IMR-90 (cell line): ENCODE data around the gene CLEC3B. TPM values are rescaled to one million over a fixed set of nuclear protein-coding genes. Genes with fewer than 3 reads are reported as not detected.
"Not testable (repeated sequence)": the region's sequence is repeated elsewhere in the genome, so short reads cannot be mapped to it uniquely, and the experiment has no call there.

Source experiments
- ATAC-seq: fragments of 200-7000 bp; cut with Tn5 transposase; 2 replicates; pipeline ENCODE4 v1.9.1; 2020; ENCODE audit warnings: low read depth, mild to moderate bottlenecking, moderate library complexity
- BruUV-seq: library from RNA; stranded (reverse); fragments of 400-500 nt; replicated peaks from 2 replicates; lab custom pipeline; 2021; lab: Mats Ljungman, UMichigan
- CTCF ChIA-PET: fragments of 300-600 bp; formaldehyde crosslinking; extraction: SDS; loops from one replicate; lab custom pipeline; 2021; ENCODE audit warnings: antibody characterized with exemption; lab: Yijun Ruan, JAX
- POLR2A ChIA-PET: fragments of 300-600 bp; sonication (Branson Sonifier 250); formaldehyde crosslinking; loops from one replicate; lab custom pipeline; 2022; ENCODE audit warnings: antibody characterized with exemption; ENCODE audit not compliant: unreplicated experiment; lab: Charles Lee
- DNase-seq: peaks from one replicate; pipeline ENCODE4 v3.0.0; 2013
- H2AFZ ChIP-seq: replicated peaks from 2 replicates; pipeline ENCODE3; 2013; ENCODE audit warnings: low read length, mild to moderate bottlenecking; ENCODE audit not compliant: poor library complexity
- H2AK5ac ChIP-seq: 2 replicates; pipeline ENCODE4 v1.6.1; 2013; ENCODE audit warnings: low read depth, low read length, inconsistent platforms
- H2AK9ac ChIP-seq: replicated peaks from 2 replicates; pipeline ENCODE3; 2013; ENCODE audit warnings: mild to moderate bottlenecking, low read depth, low read length, moderate library complexity; ENCODE audit not compliant: poor library complexity
- H2BK120ac ChIP-seq: 2 replicates; pipeline ENCODE4 v1.6.1; 2013; ENCODE audit warnings: low read depth, low read length, inconsistent platforms
- H2BK15ac ChIP-seq: 3 replicates; pipeline ENCODE4 v1.6.1; 2013; ENCODE audit warnings: low read depth, low read length, inconsistent platforms
- H2BK20ac ChIP-seq: 2 replicates; pipeline ENCODE4 v1.6.1; 2013; ENCODE audit warnings: low read depth, mild to moderate bottlenecking, inconsistent platforms, low read length, moderate library complexity
- H2BK5ac ChIP-seq: 2 replicates; pipeline ENCODE4 v1.6.1; 2013; ENCODE audit warnings: mild to moderate bottlenecking, low read depth, low read length, inconsistent platforms; ENCODE audit not compliant: poor library complexity, severe bottlenecking
- H3K14ac ChIP-seq: replicated peaks from 2 replicates; pipeline ENCODE4 v1.6.1; 2013; ENCODE audit warnings: low read depth, low read length, inconsistent platforms
- H3K18ac ChIP-seq: 2 replicates; pipeline ENCODE4 v1.6.1; 2013; ENCODE audit warnings: low read depth, low read length, control low read depth
- H3K23ac ChIP-seq: 2 replicates; pipeline ENCODE4 v1.6.1; 2013; ENCODE audit warnings: low read depth, low read length, inconsistent platforms
- H3K27ac ChIP-seq: 2 replicates; pipeline ENCODE4 v1.5.1; 2013; ENCODE audit warnings: mild to moderate bottlenecking, control low read depth, low read length; ENCODE audit not compliant: insufficient read depth
- H3K27me3 ChIP-seq: 2 replicates; pipeline ENCODE4 v1.6.1; 2013; ENCODE audit warnings: low read length; ENCODE audit not compliant: control insufficient read depth, insufficient read depth
- H3K36me3 ChIP-seq: 2 replicates; pipeline ENCODE4 v1.6.1; 2013; ENCODE audit warnings: low read length, mixed read lengths; ENCODE audit not compliant: control insufficient read depth, insufficient read depth
- H3K4ac ChIP-seq: 2 replicates; pipeline ENCODE4 v1.6.1; 2013; ENCODE audit warnings: low read depth, low read length, inconsistent platforms
- H3K4me1 ChIP-seq: 2 replicates; pipeline ENCODE4 v1.6.1; 2013; ENCODE audit warnings: low read length, mixed read lengths; ENCODE audit not compliant: control insufficient read depth, insufficient read depth
- H3K4me2 ChIP-seq: 2 replicates; pipeline ENCODE4 v1.6.1; 2013; ENCODE audit warnings: low read depth, mild to moderate bottlenecking, control low read depth, low read length, moderate library complexity
- H3K4me3 ChIP-seq: 2 replicates; pipeline ENCODE4 v1.5.1; 2013; ENCODE audit warnings: low read depth, mild to moderate bottlenecking, control low read depth, low read length, moderate library complexity; ENCODE audit not compliant: insufficient read depth
- H3K56ac ChIP-seq: 2 replicates; pipeline ENCODE4 v1.6.1; 2013; ENCODE audit warnings: low read length, inconsistent platforms; ENCODE audit not compliant: insufficient read depth; ENCODE audit errors: extremely low read depth
- H3K79me1 ChIP-seq, 2 experiments: 2 replicates each; pipeline ENCODE4 v1.6.1; 2013; ENCODE audit warnings: low read length in 2 of 2, inconsistent platforms in 1 of 2, low read depth in 1 of 2
- H3K9ac ChIP-seq: 2 replicates; pipeline ENCODE4 v1.6.1; 2013; ENCODE audit warnings: low read depth, low read length, control low read depth
- H3K9me1 ChIP-seq: 2 replicates; pipeline ENCODE4 v1.6.1; 2013; ENCODE audit warnings: low read length, inconsistent platforms; ENCODE audit not compliant: insufficient read depth
- H3K9me3 ChIP-seq: 2 replicates; pipeline ENCODE4 v1.6.1; 2013; ENCODE audit warnings: low read length; ENCODE audit not compliant: control insufficient read depth, insufficient read depth
- H4K20me1 ChIP-seq: 2 replicates; pipeline ENCODE4 v1.6.1; 2013; ENCODE audit warnings: low read length, inconsistent platforms; ENCODE audit not compliant: insufficient read depth
- H4K5ac ChIP-seq: 2 replicates; pipeline ENCODE4 v1.6.1; 2013; ENCODE audit warnings: mild to moderate bottlenecking, low read depth, low read length, control low read depth
- H4K8ac ChIP-seq, 2 experiments: 2 replicates each; pipeline ENCODE4 v1.6.1; 2013; ENCODE audit warnings: low read depth in 2 of 2, low read length in 2 of 2, control low read depth in 1 of 2, inconsistent platforms in 1 of 2
- H4K91ac ChIP-seq: 2 replicates; pipeline ENCODE4 v1.6.1; 2013; ENCODE audit warnings: low read depth, low read length, inconsistent platforms; ENCODE audit not compliant: insufficient read depth
- WGBS, 2 experiments: methylation state at CpG; one replicate each; pipeline versions ENCODE4 v1.1.5 to v1.1.7; 2013; ENCODE audit warnings: missing lambda C conversion rate in 2 of 2; ENCODE audit not compliant: insufficient read length in 1 of 2; ENCODE audit errors: extremely low coverage in 2 of 2; 5-methylcytosine and 5-hydroxymethylcytosine counted together
- dilution Hi-C: fragments of 300-500 bp; cut with HindIII; formaldehyde crosslinking; loops from one replicate; pipeline ENCODE4 v1.14.3; 2018; ENCODE audit warnings: low sequenced_read_pairs; ENCODE audit not compliant: unreplicated experiment
- in situ Hi-C: fragments of 300-500 bp; cut with MboI; formaldehyde crosslinking; loops from 3 replicates; pipeline ENCODE4 v1.14.3; 2019; ENCODE audit warnings: low sequenced_read_pairs, inconsistent platforms, mixed read lengths
- intact Hi-C: fragments of 100-400 bp; cut with micrococcal nuclease; formaldehyde crosslinking; loops from 2 replicates; pipeline ENCODE4 v1.10.0; 2022
- polyA plus RNA-seq, 3 experiments: library from polyadenylated mRNA; depleted of rRNA; stranded (reverse); fragments of >200 nt; gene quantifications; 2 replicates each; pipeline ENCODE4 v1.2.3, GENCODE V29; 2012; ENCODE audit warnings: low replicate concordance in 1 of 3
- total RNA-seq: library from RNA; depleted of rRNA; stranded (reverse); fragments of >200 nt; gene quantifications from 2 replicates; pipeline ENCODE4 v1.2.3, GENCODE V29; 2012

The CLEC3B gene
- total and polyA plus RNA-seq, 2 of the 4 experiments (the other 2 are of a cell fraction), result 3.6 to 13.2 TPM

DNA sequence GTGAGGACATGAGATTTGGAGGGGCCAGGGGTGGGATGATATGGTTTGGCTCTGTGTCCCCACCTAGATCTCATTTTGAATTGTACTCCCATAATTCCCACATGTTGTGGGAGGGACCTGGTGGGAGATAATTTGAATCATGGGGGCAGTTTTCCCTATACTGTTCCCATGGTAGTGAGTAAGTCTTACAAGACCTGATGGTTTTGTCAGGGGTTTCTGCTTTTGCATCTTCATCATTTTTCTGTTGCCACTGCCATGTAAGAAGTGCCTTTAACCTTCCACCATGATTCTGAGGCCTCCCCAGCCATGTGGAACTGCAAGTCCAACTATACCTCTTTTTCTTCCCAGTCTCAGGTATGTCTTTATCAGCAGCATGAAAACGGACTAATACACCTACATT is 52.2 kb downstream of the CLEC3B start:
- H3K79me1 ChIP-seq, H3K4me1 ChIP-seq, H3K14ac ChIP-seq, H2BK20ac ChIP-seq, dilution Hi-C loops, H3K36me3 ChIP-seq, H4K91ac ChIP-seq, H2AK9ac ChIP-seq, H4K5ac ChIP-seq, POLR2A ChIA-PET, H3K9ac ChIP-seq, H3K27me3 ChIP-seq, H3K23ac ChIP-seq, H3K9me3 ChIP-seq, H2BK15ac ChIP-seq, H2BK5ac ChIP-seq, intact Hi-C loops, H3K18ac ChIP-seq, ATAC-seq, DNase-seq, BruUV-seq, H3K4me2 ChIP-seq, H2AFZ ChIP-seq, H4K8ac ChIP-seq, H3K4me3 ChIP-seq, H3K56ac ChIP-seq, H3K9me1 ChIP-seq, H2BK120ac ChIP-seq, CTCF ChIA-PET, H4K20me1 ChIP-seq, H3K27ac ChIP-seq, in situ Hi-C loops: not testable (repeated sequence)
- Histone ChIP-seq H2AK5ac (peak overlapping the region; percentile 57; the same call in 1 of the 2 replicates), H3K4ac (peak overlapping the region; percentile 24; the same call in 1 of the 2 replicates)
- WGBS, 2 experiments, result no CpG with 5 or more reads among the region's 1 CpG
